ENCODE results near the gene PRSS12.

The PRSS12 gene

DNA sequence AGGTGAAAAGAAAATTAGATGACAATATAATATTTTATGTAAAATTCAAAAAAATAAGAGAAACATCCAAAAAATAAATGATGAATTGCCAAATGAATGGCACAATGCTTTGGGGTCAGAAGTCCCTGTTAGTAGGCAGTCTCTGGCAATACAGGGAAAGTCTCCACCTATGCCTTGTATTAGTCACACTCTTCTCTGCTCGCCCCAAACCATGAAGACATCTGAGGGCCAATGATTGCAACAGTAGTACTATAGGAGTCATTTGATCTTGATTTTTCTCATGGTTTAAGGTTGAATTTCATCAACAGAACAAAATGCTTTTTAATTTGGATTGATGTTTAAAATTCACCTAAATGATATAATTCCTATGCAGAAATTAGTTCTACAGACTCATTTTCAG is 3.9 kb upstream of the PRSS12 start:
- no peak for FAIRE-seq

DNA sequence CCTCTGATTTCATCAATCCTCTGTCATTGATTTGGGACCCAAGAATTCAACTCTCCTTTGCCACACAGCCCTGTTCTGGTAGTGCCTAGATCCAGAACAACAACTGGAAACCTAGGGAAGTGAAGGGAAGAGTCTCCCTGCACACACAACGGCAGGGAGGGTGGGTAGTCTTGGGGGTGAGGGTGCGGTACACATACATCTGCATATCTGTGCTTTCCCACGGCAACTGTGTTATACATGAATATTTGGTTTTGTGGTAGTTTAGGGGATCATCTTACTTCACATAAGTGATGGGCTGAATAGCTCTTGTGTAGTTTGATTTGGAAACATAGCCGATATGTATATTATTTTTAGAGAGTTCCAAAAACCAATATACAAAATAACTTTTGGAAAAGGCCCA is 3.3 kb upstream of the PRSS12 start:
- FAIRE-seq = no peak

DNA sequence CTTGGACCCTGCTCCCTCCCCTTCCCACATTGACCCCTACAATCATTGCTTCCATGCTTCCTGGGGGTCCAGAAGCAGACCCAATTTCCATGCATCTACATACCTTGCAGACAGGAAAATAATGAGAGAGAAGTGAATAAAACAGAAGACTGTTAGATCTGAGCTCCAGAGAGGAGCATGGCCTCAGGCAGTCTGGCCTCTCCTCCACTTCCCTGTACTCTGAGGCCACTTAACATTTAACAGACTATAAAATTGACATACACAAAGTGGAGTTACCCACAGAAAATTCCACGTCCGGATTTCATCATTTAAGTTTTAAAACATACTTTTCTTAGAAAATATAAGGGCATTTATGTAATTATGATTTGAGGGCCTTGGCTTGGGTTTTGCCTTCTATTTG is 2.1 kb upstream of the PRSS12 start:
- no peak for FAIRE-seq

DNA sequence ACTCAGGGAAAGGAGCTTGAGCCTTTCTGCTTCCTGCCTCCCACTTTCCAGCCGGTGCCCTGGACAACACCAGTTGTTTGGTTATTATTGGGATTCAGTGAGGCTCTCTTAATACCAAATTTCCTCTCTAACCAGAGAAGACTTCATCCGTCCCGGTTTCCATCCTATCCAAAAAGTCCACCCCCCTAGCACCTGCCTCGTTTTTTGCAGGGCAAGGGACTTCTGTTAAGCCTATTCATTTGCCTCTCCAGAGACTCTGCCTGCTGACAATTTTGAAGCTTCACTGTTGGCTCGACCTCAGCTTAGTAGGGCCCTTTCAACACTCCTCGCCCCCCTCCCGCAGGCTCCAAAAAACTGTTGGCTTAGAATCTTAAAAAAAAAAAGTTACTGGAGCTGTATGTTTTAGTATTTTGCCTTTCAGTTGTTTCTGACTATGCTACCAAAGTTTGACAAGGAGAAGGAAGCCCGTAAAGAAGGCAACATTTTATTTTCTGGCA is 779 bp upstream of the PRSS12 start:
- FAIRE-seq = no peak

DNA sequence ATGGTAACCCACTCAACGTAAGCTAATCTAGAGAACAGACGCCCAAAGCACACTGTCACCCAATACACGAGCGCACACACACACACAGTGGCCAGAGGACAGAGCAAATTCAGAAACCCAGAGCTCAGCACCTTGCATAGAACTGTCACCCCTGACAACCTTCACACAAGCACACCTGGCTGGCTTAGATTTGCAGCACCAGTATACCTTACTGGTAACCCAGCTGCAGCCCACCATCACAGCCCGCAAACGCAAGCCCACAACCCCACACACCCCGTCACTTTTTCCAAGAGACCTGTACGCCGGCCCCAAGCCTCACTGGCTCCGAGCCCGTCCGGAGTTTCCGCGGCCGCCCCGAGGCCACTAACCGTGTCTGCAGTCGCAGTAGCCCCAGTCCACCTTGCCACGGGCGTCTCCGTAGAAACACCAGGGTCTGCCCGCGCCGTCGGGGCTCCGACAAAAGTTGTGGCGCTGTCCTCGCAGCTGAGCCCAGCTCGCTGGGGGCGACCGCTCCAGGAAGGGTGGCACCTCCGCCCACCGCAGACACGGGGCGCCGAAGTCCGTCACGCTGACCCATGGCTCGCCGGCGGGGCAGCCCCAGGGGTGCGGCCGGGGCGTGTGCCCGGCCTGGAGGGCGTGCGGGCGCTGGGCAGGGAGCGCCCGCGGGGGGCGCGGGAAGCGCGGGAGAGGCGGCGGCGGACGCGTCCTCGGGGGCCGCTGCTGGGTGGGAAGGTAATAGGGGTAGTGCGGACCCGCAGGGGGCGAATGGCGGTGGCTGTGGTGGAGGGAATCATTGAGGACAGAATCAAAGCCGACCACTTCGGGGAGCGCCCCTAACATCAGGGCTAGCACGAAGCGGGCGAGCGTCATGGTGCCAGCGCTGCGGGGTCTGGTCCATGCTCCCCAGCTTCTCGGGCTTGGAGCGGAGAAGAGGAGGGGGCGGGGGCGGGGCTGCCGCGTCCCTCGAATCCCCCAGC is 664 bp downstream of the PRSS12 start:
- FAIRE-seq = no peak

DNA sequence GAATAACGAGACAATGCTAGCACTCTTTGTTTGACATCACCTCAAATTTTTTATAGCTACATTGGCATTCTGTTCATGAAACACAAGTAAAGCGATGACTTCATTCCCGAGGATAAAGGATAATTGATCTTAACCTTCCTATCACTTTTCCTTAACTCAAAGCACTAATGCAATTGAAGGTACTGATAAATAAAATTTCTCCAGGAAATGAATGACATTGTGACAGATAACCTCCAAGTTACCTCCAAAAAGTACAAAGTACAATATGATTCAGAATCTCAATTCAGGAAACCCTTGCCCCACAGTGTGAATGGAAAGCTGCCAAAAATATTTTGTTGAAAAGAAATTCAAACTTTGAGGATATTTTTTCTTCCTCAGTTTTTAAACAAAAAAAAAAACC is 1.8 kb downstream of the PRSS12 start:
- no peak for FAIRE-seq

DNA sequence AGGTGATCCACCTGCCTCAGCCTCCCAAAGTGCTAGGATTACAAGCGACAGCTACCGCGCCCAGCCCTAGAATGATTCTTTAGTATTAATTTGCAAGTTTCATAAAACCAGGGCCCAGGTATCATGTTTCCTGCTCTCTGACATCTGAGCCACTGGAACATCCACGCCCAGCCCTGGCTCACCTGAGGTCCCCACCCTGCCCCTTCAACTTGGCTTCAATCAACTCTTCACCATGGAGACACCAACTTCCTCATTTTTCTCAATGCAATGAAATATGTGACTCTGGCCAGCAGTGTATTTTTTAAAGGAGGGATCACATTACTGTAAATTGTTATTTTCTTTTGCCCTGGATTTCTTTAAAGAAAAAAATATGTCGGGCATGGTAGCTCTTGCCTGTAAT is 3.9 kb downstream of the PRSS12 start:
- FAIRE-seq = no peak

DNA sequence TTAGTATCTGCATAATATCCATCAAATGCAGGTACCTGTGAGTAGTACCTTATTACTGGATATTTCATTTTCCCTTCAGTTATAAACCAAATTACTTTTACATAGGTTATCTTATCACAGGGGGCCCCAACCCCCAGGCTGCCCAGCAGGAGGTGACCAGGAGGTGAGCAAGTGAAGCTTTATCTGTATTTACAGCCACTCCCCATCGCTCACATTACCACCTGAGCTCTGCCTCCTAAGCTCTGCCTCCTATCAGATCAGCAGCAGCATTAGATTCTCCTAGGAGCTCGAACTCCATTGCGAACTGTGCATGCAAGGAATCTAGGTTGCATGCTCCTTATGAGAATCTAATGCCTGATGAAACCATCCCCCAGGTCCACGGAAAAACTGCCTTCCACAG is 6.3 kb downstream of the PRSS12 start:
- FAIRE-seq = no peak

DNA sequence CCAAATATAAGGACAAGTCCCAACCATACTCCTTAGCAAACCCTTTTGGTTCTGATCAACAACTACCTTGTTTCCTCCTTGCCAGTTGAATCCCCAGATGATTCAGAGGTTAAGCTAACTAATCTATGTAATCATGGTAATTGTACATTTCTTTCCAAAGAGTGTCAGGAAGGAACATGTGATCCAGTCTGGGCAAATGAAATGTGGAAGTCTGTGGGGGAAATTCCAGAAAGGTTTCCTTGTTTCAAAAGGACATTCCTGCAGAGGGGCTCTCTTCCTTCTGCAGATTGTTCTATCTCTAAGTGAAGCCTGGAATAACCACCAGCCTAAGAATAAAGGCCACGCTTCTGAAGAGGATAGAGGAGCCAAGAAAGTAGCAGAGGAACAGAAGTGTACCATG is 7.0 kb downstream of the PRSS12 start:
- no peak for FAIRE-seq

DNA sequence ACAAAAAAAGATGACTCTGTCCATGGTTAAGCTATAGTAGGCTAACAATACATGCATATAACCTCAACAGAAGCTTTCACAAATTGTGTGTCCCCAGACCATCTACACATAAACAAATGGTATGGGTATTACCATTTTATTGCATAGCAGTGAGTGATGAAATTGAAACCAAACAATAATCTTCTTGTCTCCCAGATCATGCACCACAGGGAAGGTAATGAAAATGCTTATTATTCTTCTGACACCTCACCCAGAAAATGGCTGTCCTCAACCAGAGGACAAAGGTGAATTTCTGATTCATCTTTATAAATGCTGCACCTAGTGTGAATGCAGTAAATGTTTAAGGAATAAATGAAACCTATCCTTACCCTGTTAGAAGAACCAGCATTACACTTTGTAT is 8.0 kb downstream of the PRSS12 start:
- no peak for FAIRE-seq

DNA sequence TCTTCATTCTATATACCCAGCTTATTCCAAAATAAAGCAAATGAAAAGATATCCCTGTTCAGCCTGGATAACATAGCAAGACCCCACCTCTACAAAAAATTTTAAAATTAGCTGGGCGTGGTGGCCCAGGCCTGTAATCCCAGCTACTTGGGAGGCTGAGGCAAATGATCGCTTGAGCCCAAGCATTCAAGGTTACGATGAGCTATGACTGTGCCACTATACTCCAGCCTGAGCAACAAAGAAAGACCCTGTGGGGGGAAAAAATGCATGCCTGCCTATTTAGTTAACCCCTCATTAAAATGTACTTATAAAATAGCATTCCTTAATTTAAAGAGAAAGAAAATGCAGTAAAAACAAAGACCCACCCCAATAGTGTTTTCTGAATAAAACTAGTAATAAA is 9.3 kb downstream of the PRSS12 start:
- no peak for FAIRE-seq

DNA sequence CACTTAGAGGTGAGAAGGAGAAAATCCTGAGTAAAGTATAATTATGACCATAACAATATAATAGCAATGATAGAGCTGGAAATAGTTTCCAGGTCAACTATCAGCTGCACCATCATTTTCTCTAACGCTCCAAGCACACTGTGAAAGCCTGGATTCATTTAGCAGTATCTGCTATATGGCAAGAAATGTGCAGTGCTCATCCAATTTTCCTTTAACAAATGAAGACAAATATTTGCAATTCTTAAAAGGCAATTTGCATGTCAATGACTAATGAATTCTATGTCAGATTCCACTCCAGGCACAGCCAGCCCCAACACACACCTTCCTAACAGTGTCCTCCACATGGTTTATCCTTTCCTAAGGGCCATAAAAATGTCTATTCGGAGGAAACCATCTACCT is 12.7 kb downstream of the PRSS12 start:
- FAIRE-seq = no peak

DNA sequence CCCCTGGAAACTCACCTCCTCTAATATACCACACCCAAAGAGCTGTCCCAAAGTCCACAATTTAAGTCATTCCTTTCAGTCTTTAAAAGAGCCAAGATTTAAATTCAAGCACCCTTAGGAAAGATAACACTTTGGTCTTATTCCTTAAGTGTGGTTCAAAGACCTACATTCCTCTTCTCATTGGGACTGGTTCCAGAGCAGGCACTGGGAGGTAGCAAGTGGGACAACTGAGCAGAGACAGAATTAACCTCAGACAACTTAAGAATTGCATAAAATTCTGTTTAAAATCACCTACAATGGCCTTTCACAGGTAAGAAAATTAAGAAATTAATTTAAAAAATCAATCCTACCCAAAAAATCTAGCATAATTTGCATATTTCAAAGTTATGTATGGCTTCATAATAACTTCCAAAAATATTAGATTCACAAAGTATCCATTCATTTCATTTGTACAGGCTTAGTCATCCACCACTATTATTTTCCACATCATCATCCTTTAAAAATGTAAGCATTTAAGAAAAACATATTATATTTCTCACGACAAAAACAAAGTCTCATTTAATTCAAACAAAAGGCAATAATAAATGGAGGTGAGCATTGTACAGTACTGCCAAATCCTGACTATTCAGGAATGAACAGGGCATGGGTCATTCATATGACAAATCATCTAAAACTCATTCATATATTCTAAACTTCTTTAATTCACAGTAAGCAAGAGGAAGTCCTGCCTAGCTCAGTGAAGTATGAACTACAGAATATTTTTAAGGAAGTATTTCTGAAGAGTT is 13.6 kb downstream of the PRSS12 start:
- no peak for FAIRE-seq

DNA sequence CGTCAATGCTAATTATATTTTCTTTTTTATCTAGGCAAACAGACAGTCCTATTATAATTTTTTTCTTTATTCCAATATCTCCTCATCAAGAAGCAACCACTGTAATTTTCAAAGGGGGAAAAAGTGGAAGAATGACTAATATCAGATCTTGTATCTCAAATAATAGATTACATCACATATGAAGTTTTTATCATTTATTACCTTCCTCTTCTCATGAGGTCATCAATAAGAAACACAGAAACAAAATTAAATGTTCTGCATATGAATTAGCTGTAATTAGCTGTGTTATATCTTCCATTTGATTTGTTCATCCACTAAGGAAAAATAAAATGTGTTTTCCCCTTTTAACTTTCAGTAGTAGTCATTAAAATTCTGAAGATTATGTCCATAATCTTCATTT is 14.3 kb downstream of the PRSS12 start:
- FAIRE-seq = no peak

DNA sequence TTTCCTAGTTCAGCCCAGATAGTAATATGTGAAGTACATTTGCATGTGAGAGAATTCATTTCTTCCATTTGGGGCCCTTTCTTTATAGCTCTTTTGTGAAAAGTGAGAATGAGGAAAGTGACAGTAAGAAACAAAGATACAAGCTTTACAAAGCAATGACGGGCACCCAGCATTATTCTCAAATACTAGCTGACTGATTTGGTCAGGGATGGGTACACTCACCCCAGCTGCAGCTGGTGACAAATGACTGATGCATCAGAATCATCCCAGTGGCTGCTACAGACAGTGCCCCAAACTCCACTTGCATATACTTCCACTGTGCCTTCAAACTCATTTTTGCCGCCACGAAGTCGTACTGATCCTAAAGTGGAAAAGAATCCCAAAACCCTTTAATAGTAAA is 14.8 kb downstream of the PRSS12 start:
- FAIRE-seq = no peak

DNA sequence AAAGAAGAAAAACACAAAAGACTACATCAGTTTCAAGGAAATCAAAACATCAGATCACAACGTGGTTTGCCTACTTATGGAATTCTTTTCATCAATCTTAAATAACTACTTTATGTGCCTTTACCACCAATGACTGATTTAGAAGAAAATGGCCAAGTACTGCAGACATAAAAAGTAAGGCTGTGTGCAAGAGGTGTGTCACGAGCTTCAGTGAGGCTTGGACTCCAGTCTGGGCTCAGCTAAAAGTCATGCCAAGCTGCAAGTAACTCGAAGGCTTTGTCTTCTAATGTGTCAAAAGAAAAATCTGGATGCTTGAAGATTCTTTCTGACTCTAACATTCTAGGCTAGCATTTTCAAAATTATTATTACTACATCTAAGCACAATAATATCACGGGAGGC is 17.0 kb downstream of the PRSS12 start:
- no peak for FAIRE-seq

DNA sequence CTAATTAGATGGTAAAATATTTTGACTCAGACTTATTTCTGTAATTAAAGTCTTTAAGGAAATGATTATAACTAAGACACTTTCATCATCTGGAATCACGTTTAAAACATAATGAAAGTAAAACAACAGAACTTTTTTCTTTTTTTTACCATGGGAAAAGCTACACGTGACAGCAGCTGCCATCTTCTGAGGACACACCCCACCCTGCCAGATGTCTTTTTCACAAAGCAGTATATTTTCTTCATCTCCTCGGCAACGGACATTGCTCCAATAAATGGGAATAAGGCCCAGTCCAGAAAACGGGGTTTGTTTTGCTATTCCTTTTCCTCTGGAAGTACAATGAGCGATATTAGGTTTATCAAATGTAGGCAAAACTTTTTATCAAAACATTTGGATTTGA is 17.5 kb downstream of the PRSS12 start:
- FAIRE-seq = no peak

DNA sequence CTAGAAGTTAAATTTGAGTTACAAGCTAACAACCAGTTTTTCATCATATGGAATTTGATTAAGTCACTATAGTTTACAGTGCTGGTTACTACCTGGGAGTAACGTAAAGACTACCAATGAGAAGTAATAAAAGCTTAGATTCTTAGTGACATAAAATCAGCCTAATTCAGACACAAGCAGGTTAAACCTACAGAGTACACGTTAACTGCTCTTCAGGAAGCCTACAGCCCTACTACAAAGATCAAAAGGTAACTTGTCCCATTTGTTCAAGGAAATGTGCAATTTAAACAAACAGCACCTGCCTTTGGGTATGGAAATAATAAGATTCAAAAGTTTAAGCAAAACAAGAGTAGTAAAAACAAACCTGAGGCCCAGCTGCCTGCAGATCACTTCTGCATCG is 21.5 kb downstream of the PRSS12 start:
- no peak for FAIRE-seq

DNA sequence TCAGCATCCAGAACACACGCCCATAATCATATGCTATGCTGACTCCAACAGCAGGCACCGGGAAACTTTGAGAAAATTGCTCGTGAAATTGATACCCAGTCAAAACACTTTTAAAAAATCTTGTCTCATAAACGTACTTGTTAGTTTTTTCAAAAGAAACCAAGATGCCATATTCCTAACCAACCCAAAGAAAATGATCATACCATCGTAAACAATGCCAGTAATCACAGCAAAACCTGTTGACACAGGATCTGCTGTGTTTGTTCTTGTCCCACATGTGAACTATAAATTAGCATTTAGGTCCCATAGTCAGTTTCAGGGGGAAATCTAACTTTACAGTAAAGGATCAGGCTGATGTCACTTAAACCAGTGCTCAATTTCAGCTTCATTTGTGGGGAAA is 23.0 kb downstream of the PRSS12 start:
- FAIRE-seq = no peak

DNA sequence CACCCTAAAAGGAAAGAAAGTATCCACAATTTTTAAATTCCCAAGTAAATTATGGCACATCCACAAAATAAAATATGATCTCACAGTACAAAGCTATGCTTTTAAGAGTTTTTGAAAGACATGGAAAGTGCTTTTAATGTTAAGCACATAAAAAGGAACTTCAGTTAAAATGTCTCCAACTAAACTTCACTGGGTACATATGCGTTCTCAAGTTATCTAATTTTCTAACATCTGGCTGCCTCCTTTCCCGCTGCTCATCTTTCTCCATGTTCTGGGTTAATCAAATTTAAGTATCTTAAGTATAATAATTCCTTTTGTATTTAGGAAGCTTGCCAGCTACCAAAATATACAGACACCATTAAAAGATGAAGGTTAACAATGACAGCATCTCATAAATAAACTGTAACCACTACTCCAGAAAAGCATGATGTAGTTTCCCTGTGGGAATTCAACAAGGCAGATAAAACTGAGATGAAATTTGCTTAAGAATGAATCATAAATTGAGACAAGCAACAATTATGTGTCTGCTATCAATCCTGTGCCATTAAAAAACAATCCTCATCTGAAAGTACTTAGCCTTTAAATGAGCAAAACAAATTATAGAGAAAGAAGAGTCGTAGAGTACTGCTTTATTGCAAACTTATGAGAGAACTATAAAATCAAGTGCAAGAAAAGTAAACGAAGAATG is 25.1 kb downstream of the PRSS12 start:
- no peak for FAIRE-seq

DNA sequence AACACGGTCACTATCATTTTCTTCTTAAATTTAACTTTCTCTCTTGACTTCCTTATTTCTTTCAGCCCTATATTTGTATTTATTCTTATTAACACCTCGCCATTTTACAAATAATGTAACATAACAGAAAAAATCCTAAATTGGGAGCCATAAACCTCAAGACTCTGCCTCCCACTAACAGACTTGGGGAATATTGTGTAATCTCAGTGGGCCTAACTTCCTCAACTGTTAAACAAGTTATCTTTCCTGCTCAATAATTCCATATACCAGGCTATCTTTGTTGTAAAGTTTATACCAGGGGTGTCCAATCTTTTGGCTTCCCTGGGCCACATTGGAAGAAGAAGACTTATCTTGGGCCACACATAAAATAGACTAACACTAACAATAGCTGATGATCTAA is 26.2 kb downstream of the PRSS12 start:
- FAIRE-seq = no peak

DNA sequence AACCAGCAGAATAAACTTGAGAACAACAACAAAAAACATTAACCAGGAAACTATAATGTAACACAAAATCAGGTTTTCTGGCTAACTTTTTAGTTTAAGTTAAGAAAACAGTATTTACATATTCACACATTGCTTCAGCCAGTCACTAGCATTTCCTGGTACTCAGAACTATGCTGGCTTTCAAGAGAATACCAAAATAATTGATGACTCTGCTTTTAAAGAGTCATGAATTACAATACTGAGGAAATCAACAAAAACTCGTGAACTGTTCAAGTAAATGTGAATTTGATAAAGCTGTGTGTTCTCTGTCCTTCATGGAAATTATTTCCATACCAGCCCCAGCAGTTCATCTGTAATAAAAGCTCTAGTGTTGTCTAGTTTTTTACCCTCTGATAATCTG is 27.4 kb downstream of the PRSS12 start:
- FAIRE-seq = no peak

DNA sequence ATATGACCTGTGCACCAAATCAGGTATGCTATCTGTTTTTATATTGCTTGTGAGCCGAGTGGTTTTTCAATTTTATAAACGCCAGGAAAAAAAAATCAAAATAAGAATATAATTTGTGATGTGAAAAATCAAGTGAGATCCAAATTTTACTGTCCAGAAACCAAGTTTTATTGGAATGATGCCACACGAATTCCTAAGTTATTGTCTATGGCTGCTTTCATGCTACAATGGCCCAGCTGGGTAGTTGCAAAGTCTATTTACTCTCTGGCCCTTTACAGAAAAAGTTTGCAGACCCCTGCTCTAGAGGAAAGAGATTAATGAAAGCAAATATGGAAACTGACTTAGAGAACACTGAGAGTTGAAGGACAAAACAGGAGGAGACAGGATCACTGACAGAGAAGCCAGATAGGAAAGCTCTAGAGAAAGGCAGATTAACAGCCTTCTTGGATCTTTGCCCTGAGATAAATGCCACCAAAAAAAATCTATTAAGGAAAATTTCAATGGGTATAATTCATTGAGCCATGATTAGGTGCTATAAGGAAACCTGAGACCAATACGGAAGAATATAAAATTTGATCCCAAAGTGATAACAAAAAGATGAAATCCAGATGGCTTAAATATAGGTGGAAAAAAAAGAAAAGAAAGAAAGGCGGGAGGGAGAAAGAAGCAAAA is 29.8 kb downstream of the PRSS12 start:
- no peak for FAIRE-seq
